Stimulated activated memory B cell treated with anti-CD40 and anti-IgM and Interleukin-4, amounts not matched to agents 10 μg/mL and 1 μg/mL and 100 μg/mL, for 72 hours (primary cell): Measurements from ENCODE around the gene PTPRT.

Source experiments
- ATAC-seq: fragments of 150-1000 bp; cut with Tn5 transposase; 2 replicates; pipeline ENCODE4 v1.10.0; 2021
- H3K27ac Mint-ChIP-seq: one replicate; pipeline ENCODE4 v1.8.0; 2022; ENCODE audit warnings: mild to moderate bottlenecking, mixed read lengths
- H3K27me3 Mint-ChIP-seq: one replicate; pipeline ENCODE4 v1.8.0; 2022; ENCODE audit warnings: mixed read lengths
- H3K36me3 Mint-ChIP-seq: one replicate; pipeline ENCODE4 v1.8.0; 2022; ENCODE audit warnings: mixed read lengths
- H3K4me1 Mint-ChIP-seq: one replicate; pipeline ENCODE4 v1.8.0; 2022; ENCODE audit warnings: mixed read lengths
- H3K4me3 Mint-ChIP-seq: one replicate; pipeline ENCODE4 v1.8.0; 2022; ENCODE audit warnings: mild to moderate bottlenecking, moderate library complexity, mixed read lengths
- H3K9me3 Mint-ChIP-seq: one replicate; pipeline ENCODE4 v1.8.0; 2022; ENCODE audit warnings: mixed read lengths

Gene PTPRT

DNA sequence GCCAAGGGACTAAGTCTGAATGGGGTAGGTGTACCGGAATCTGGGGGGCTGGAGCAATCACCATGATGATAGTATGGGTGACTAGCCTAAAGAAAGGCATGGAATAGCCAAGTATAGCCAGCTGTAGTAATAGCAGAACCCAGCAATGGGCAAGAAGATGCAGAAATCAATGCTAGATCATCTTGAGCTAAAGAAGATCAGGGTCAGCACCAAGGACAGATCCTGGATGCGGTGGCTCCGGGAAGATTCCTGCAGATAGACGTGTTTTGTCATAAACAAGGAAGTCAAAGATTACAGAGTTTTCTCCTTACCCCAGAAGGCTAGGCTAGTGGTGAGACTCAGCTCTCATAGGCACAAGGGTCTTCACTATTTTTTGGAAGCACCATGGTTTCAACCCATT lies 1009.9 kb downstream of the PTPRT start:
- Mint-ChIP-seq H3K27ac (no peak overlapping the region), H3K4me3 (no peak overlapping the region), H3K36me3 (no peaks in the 10 kb centered on the region), H3K27me3 (no peaks in the 10 kb centered on the region), H3K9me3 (peaks cover 6% of the 10 kb centered on the region), H3K4me1 (no peaks in the 10 kb centered on the region)
- ATAC-seq: no peak

DNA sequence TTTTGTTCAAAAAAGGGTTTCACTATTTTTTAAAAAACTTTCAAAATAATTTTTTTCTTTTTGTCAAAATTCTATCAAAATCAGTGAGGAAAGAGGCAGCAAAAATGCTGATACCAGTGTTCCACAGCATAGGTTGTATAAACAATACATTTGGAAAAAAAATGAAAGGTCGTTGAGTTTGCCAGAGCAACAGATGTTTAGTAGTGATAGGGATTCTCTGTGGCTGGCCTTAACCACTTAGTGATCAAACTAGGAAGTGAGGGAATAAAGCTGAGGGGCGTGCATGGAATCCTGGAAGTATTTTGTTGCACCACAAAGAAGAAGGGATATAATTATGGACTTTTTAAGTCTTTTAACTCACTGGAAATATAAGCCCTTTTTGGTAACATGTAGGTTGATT lies 1016.3 kb downstream of the PTPRT start:
- H3K9me3 Mint-ChIP-seq: peaks cover 6% of the 10 kb centered on the region
- no peak overlapping the region for H3K27ac Mint-ChIP-seq
- ATAC-seq: no peak
- H3K4me3 Mint-ChIP-seq: no peak overlapping the region
- no peaks in the 10 kb centered on the region for H3K27me3 Mint-ChIP-seq
- H3K36me3 Mint-ChIP-seq: no peaks in the 10 kb centered on the region
- no peaks in the 10 kb centered on the region for H3K4me1 Mint-ChIP-seq

DNA sequence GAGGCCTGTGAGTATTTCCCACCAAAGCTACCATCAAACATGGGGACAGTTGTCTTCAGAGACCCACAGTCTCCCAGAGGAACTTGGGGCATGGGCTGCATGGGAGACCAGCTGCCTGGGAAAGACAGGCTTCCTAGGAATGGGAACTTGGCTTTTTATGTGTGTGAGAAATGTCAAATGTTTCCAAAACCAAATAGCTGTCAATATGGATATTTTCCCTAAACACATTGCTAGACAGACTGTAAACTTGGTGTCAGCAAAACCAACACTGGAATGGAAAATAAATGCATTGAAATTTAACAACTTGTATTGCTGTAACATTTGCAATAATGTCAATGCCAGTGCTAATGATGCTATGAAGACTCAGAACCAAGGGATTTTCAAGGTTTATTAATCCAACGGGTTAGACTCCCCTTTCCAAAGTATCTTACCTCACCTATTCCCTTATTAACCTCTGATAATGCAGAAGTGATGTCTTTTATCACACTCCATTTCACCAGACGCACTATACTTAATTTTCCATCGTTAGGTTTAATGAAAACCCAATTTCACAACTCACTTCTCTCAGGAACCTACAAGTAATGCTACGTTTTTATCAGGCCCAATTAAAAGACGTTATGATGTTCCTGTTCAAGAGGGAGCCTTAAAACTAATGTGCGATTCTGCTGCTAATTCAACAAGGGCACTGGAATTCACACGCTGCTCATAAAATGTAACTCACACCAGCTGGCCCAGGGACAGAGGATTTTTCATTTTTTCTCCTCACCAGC lies 1025.4 kb downstream of the PTPRT start:
- no peak overlapping the region for H3K27ac Mint-ChIP-seq

DNA sequence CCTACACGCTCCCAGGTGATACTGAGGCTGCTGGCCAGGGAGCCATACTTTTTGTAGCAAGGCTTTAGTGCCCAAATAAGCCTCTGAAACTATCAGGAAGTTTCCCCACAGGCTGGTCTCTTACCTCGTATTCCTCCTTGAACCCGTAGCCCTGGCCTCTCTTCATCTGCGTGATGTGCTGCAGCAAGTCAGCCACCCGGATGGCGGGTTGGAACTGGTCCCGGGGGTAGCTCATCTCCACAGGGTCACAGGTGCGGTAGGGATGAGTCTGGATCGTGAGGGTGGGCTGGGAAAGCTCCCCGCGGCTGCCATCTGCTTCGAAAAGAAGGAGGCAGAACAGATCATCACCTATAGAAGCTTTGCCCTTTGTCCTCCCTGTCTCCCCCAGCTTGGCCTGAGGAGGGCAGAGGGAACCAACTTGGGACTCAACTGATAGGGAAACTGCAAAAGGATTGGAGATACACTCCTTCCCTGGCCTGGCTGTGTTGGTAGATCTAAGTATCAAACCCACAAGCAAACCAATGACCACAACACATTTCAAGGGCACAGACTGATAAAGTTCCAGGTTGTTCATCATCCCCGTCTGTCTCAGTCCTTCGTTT lies 1028.4 kb downstream of the PTPRT start:
- no peak overlapping the region for H3K27ac Mint-ChIP-seq
- ATAC-seq: no peak
- no peaks in the 10 kb centered on the region for H3K27me3 Mint-ChIP-seq
- H3K4me1 Mint-ChIP-seq: no peaks in the 10 kb centered on the region
- H3K9me3 Mint-ChIP-seq: peaks cover 3% of the 10 kb centered on the region
- H3K4me3 Mint-ChIP-seq: no peak overlapping the region
- H3K36me3 Mint-ChIP-seq: no peaks in the 10 kb centered on the region

More for the DNA sequence above, 1025.4 kb downstream of the PTPRT start:
- Mint-ChIP-seq H3K4me1 (no peaks in the 10 kb centered on the region), H3K36me3 (no peaks in the 10 kb centered on the region), H3K9me3 (no peaks in the 10 kb centered on the region), H3K27me3 (no peaks in the 10 kb centered on the region), H3K4me3 (no peak overlapping the region)
- no peak for ATAC-seq

DNA sequence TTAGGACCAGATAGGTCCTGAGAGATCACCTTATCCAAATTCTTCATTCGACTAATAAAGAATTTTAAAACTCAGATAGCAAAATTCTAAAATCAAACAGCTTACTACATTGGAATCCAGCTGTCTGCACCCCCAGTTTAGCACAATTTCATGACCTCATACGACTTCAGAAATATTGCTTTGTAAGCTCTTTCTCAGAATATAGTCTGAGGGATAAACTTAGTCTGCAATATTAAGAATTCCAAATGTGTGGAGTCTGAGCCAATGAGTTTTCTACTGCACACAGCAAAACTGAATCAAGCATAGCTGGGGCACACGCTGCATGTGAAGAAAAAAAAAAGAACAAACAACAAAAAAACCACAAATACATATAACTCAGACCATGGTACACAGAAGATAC lies 1029.9 kb downstream of the PTPRT start:
- Mint-ChIP-seq H3K27me3 (no peaks in the 10 kb centered on the region), H3K4me3 (no peak overlapping the region), H3K4me1 (no peaks in the 10 kb centered on the region), H3K36me3 (no peaks in the 10 kb centered on the region), H3K27ac (no peak overlapping the region), H3K9me3 (peaks cover 3% of the 10 kb centered on the region)
- no peak for ATAC-seq

DNA sequence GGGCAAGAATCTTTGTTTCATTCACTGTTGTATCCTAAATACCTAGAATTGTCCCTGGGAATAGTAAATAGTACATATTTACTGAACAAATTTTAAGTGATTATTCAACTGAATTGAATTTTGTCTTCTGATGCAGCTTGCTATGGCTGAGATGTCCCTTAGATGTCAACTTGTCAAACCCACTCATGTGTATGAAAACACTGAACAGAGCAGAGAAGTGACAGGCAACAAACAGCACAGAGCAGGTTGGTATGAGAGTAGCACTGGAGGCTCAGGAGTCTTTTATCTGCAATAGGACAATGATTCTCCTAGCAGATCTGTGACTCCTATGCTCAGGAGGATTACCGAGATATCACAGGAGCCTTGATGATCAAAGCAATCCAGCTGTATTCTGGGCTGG lies 1031.4 kb downstream of the PTPRT start:
- no peak overlapping the region for H3K27ac Mint-ChIP-seq
- H3K36me3 Mint-ChIP-seq: no peaks in the 10 kb centered on the region
- no peaks in the 10 kb centered on the region for H3K4me1 Mint-ChIP-seq
- H3K4me3 Mint-ChIP-seq: no peak overlapping the region
- H3K9me3 Mint-ChIP-seq: peaks cover 3% of the 10 kb centered on the region
- no peaks in the 10 kb centered on the region for H3K27me3 Mint-ChIP-seq
- no peak for ATAC-seq

DNA sequence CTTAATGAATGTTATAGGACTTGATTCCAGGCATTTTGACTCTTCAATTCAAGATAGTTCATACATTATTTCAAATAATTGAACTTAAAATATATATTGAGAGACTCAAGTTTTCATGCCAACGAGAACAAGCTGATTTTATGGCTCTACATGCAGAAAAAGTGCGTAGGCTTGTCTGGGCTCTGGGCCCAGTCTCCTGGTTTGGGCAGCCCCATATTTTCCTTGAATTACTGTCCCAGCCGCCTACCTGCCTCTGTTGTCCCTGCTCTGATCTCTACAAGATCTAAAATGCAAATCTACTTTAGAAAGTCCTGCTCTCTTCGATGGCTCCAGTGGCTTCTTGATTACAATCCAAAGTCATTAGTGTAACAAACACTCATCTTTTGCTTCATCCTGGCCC lies 1034.1 kb downstream of the PTPRT start:
- Mint-ChIP-seq H3K9me3 (peaks cover 3% of the 10 kb centered on the region), H3K27me3 (no peaks in the 10 kb centered on the region), H3K27ac (no peak overlapping the region), H3K4me3 (no peak overlapping the region), H3K4me1 (no peaks in the 10 kb centered on the region), H3K36me3 (no peaks in the 10 kb centered on the region)
- ATAC-seq: no peak

DNA sequence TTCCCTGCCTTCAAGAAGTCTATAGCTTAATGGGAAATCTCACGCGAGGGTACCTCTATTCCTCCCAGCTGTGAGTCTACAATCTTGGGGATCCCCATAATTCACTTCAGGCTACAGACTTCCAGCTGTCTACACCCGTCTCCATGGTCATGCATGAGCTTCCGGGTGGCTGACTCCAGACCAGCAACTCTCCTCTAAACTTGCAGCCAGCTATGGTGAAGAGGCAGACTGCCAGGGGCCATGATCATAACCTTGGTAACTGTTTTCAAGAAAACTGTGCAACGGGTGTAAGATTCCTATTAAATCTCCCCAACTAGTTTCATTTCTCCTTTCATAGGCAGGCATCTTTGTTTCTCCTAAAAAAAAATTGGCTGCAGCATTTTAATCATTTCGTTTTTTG lies 1037.1 kb downstream of the PTPRT start:
- H3K27ac Mint-ChIP-seq: no peak overlapping the region
- no peaks in the 10 kb centered on the region for H3K36me3 Mint-ChIP-seq
- no peak overlapping the region for H3K4me3 Mint-ChIP-seq
- no peaks in the 10 kb centered on the region for H3K4me1 Mint-ChIP-seq
- no peaks in the 10 kb centered on the region for H3K27me3 Mint-ChIP-seq
- no peak for ATAC-seq
- peaks cover 3% of the 10 kb centered on the region for H3K9me3 Mint-ChIP-seq

DNA sequence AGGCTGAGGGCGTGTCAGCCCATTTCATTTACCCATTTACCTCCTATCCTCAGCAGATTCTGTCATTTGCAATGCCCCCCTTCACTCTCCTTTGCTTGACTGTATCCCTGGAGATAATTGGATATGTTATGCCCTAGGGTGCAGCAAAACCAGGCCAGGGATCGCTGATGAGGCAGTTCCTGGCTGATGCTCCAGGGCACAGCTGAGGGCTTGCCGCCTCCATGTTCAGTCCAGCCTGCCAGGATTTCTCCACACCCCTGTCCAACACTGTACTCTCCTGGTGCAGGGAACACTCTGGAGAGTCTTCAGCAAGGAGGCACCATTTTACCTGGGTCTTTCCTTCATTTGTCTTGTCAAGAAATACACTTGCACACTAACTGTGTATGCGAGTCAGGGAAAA lies 1039.5 kb downstream of the PTPRT start:
- H3K27me3 Mint-ChIP-seq: no peaks in the 10 kb centered on the region
- peaks cover 4% of the 10 kb centered on the region for H3K9me3 Mint-ChIP-seq
- H3K4me3 Mint-ChIP-seq: no peak overlapping the region
- H3K27ac Mint-ChIP-seq: no peak overlapping the region
- no peaks in the 10 kb centered on the region for H3K4me1 Mint-ChIP-seq
- H3K36me3 Mint-ChIP-seq: no peaks in the 10 kb centered on the region
- no peak for ATAC-seq

DNA sequence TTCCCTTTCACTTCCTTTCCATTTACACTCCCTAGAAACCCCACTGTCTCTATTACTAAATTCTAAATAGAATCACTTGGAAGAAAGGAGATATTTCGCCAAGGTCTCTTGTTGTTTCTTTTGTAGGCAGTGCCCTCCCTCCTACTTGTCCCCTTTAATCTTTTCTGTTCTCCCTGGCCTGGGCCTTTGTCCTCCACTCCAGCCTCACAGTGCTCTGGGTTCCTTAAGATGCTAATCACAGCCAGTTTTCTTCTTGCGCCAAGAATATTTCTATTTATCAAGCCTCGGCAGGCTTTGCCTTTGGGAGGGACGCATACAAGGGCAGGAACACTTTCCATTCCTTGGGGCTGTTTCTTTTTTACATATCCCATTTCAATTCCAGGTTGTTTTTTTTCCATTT lies 1051.0 kb downstream of the PTPRT start:
- Mint-ChIP-seq H3K4me1 (no peaks in the 10 kb centered on the region), H3K9me3 (no peaks in the 10 kb centered on the region), H3K36me3 (no peaks in the 10 kb centered on the region), H3K4me3 (no peak overlapping the region), H3K27ac (no peak overlapping the region), H3K27me3 (no peaks in the 10 kb centered on the region)
- no peak for ATAC-seq

DNA sequence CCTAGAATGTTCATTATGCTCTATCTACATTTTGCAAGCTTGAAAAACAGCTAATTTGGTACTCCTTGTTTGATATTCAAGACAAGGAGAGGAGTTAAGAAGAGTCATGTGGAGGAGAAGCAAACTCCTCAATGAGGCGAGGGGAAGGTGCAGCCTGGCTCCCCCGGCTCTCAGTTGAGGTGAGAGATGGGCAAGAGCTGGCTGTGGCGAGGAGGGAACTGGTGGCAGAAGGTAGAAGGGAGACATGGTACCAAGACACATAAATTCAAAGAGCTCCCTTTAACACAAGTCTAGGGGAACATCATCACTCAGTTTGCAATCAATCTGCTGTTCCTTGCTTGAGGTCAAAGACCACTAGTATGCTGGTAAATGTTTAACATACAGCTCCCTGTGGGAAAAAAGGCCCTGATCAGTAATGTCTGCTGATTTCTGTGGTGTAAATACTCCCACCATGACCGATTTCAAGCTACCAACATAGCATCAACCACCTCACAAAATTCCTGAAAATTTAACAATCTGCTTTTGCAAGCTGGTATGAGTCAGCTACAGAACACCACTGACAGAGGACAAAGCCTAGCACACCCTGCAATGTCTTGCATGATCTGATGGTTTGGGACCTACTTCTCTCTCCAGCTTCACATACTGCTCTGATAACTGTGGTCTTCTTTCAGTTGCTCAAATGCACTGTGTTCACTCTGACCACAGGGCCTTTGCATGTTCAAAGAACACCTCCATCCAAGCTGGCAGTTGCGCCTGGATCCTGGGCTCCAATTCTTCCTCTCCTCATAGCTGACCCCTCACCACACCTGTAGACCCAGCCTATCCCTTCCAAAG lies 1055.2 kb downstream of the PTPRT start:
- ATAC-seq: no peak
- no peaks in the 10 kb centered on the region for H3K4me1 Mint-ChIP-seq
- H3K36me3 Mint-ChIP-seq: no peaks in the 10 kb centered on the region
- no peak overlapping the region for H3K4me3 Mint-ChIP-seq
- no peaks in the 10 kb centered on the region for H3K27me3 Mint-ChIP-seq
- no peak overlapping the region for H3K27ac Mint-ChIP-seq
- no peaks in the 10 kb centered on the region for H3K9me3 Mint-ChIP-seq

DNA sequence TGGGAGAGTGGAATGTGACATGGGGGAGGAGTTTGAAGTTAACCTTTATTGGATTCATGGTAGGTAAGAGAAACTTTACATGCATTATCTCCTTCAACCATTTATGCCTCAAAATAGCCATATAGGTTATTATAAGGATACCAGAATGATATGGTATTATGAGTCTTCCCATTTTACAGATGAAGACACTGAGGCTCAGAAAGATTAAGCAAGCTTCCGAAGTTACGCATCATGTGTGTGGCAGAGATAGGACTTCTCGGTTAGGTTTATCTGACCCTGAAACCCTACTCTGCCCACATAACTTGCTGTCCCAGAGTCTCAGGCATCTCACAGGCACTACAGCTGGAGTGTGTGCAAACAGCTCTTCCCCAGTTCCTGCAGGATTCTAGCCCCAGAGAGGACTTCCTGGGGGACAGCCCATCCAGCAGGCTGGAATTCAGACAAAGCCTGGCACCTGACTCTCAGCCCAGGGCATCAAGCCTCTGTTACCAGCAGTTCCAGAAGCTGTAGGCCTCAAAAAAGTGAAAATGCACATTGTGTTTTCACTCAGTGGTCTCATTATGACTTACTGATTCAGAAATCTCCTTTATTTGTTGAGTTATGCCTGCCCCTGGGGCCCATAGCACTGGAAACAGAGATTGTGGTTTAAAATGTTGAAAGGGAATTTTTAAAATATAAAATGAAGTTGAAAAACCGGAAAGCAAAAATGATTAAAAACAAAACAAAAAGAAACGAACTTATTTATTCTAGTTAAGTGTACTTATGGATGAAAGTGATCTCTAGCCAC lies 1058.7 kb downstream of the PTPRT start:
- Mint-ChIP-seq H3K4me3 (no peak overlapping the region), H3K27ac (no peak overlapping the region), H3K4me1 (no peaks in the 10 kb centered on the region), H3K9me3 (no peaks in the 10 kb centered on the region), H3K36me3 (no peaks in the 10 kb centered on the region), H3K27me3 (no peaks in the 10 kb centered on the region)
- no peak for ATAC-seq

DNA sequence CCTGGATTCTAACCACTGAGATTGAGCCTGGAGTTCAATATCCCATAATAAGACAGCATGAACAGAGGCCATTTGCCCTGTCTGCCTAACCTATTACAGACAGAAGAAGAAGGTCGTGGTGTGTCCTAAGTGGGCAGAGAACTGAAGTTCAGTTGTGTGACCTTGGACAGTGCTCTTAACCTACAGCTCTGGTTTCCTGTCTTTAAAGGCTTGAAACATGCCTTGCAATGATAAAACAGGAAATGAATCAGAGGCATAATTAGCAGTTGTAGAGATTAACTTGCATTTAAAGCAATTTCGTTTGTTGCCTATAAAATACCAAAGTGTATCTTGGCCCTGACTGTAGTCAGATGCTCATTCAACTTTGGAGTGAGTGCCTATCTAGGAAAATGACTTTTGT lies 1064.3 kb downstream of the PTPRT start:
- no peaks in the 10 kb centered on the region for H3K4me1 Mint-ChIP-seq
- ATAC-seq: no peak
- H3K9me3 Mint-ChIP-seq: no peaks in the 10 kb centered on the region
- H3K27me3 Mint-ChIP-seq: no peaks in the 10 kb centered on the region
- H3K27ac Mint-ChIP-seq: no peak overlapping the region
- no peak overlapping the region for H3K4me3 Mint-ChIP-seq
- no peaks in the 10 kb centered on the region for H3K36me3 Mint-ChIP-seq

DNA sequence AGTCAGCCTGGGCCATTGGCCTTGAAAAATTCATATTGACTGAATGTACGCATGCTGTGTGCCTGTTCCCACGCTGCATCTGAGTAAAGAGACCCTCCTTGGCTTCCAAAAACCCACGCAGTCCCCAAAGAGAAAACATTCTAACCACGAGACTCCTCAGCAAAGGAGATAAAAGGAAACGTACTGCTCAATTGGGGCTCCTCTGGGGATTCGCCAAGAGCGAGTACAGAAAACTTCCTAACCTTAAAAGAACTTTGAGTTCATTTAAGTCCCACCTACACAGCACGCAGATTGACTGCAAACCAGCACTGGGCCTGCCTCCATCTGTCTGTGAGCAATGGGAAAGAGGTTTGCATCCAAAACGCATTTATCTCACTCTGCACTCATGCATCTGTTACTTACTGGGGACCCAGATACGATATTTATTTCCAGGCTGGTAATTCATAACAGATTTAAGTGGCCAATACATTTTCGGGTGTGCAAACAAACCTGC lies 1065.7 kb downstream of the PTPRT start:
- Mint-ChIP-seq H3K4me3 (no peak overlapping the region), H3K36me3 (no peaks in the 10 kb centered on the region), H3K27me3 (no peaks in the 10 kb centered on the region), H3K4me1 (no peaks in the 10 kb centered on the region), H3K9me3 (no peaks in the 10 kb centered on the region), H3K27ac (no peak overlapping the region)
- no peak for ATAC-seq
